ENCODE measurements around the gene GPX2. TPM values are rescaled to one million over a fixed set of nuclear protein-coding genes. Genes with fewer than 3 reads are reported as not detected.

The GPX2 gene
- total RNA-seq, 6 experiments from 2014 or later: 248 to 1,113 (median 341) TPM

DNA sequence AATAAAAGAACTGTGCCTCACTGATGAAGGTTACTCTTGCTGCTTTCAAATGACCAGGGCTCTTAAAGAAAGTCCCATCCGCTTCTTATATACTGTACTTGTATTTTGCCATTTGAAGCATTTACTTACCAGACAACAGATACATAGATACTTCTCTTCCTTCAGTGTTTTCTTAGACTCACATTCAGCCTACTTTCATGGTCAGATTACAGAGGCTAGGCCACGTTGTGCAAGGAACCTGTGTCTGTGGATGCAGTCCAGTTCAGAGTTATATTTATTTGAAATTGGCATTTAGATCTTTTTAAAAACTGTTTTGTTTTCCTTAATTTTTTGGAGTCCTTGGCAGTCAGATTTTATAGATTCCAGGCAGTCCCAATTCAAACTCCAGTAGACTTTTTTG, 22.1 kb downstream of the GPX2 start:
- Histone ChIP-seq H3K36me3 (peaks cover 0 to 16% (median 7%) of the 10 kb centered on the region in 4 donors), H3K4me3 (no peak overlapping the region), H3K27me3 (no peaks in the 10 kb centered on the region), H3K27ac (no peak overlapping the region), H3K9me3 (no peaks in the 10 kb centered on the region), H3K4me1 (peaks cover 0 to 27% (median 7%) of the 10 kb centered on the region in 4 donors)
- 37% methylated on average over 2 of the region's 2 CpGs for WGBS (ENCODE audit: insufficient coverage, low coverage, low lambda C conversion rate, missing lambda C conversion rate)
- no peak for DNase-seq
- no peak for ATAC-seq
- TF ChIP-seq, protein P1, sequence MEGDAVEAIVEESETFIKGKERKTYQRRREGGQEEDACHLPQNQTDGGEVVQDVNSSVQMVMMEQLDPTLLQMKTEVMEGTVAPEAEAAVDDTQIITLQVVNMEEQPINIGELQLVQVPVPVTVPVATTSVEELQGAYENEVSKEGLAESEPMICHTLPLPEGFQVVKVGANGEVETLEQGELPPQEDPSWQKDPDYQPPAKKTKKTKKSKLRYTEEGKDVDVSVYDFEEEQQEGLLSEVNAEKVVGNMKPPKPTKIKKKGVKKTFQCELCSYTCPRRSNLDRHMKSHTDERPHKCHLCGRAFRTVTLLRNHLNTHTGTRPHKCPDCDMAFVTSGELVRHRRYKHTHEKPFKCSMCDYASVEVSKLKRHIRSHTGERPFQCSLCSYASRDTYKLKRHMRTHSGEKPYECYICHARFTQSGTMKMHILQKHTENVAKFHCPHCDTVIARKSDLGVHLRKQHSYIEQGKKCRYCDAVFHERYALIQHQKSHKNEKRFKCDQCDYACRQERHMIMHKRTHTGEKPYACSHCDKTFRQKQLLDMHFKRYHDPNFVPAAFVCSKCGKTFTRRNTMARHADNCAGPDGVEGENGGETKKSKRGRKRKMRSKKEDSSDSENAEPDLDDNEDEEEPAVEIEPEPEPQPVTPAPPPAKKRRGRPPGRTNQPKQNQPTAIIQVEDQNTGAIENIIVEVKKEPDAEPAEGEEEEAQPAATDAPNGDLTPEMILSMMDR (IDR thresholded peaks at IDR 0.05): no peak
- no peak for TF ChIP-seq POLR2A (IDR thresholded peaks at IDR 0.05)
- intact Hi-C loops (cut with DNase I): no loop called here

DNA sequence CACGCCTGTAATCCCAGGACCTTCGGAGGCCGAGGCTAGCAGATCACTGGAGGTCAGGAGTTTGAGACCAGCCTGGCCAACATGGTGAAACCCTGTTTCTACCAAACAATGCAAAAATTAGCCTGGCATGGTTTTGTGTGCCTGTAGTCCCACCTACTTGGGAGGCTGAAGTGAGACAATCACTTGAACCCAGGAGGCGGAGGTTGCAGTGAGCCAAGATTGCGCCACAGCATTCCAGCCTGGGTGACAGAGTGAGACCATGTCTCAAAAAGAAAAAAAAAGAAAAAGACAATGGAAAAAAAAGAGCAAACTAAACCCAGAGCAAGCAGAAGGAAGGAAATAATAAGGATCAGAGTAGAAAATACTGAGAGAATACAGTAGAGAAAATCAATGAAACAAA, 22.9 kb downstream of the GPX2 start:
- peak in 2 of 4 donors; percentile 20 to 24 for ATAC-seq
- Histone ChIP-seq H3K9me3 (no peaks in the 10 kb centered on the region), H3K27me3 (no peaks in the 10 kb centered on the region), H3K4me1 (peaks cover 0 to 33% (median 10%) of the 10 kb centered on the region in 4 donors), H3K4me3 (no peak overlapping the region), H3K27ac (no peak overlapping the region), H3K36me3 (peaks cover 0 to 10% (median 4%) of the 10 kb centered on the region in 4 donors)
- 52% methylated on average over 5 of the region's 5 CpGs for WGBS (ENCODE audit: insufficient coverage, low coverage, low lambda C conversion rate, missing lambda C conversion rate)
- no peak for TF ChIP-seq POLR2A (IDR thresholded peaks at IDR 0.05)
- TF ChIP-seq, protein P1 (IDR thresholded peaks at IDR 0.05): no peak
- intact Hi-C loops (cut with DNase I): no loop called here
- DNase-seq: no peak

DNA sequence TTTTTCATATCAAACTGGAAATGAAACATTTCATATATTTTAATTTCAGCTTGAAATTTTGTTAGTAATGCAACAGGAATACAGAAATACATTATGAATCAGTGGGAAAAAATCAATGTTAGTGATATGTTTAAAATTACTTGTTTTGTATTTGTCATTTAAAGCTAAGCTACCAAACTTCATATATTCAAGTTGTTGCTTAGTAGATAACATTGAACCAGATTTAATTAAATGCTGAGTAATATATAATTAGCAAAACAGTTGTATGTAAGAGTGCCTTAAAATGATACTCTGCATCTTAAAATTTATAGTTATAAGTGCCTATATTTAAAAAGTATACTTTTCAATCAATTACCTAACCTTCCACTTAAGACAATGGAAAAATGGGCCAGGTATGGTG, 23.3 kb downstream of the GPX2 start:
- Histone ChIP-seq H3K36me3 (peaks cover 0 to 6% (median 2%) of the 10 kb centered on the region in 4 donors), H3K4me3 (no peak overlapping the region), H3K9me3 (no peaks in the 10 kb centered on the region), H3K27ac (no peak overlapping the region), H3K4me1 (peaks cover 0 to 33% (median 10%) of the 10 kb centered on the region in 4 donors), H3K27me3 (no peaks in the 10 kb centered on the region)
- TF ChIP-seq POLR2A (IDR thresholded peaks at IDR 0.05): no peak
- TF ChIP-seq, protein P1 (IDR thresholded peaks at IDR 0.05): no peak
- no peak for ATAC-seq
- intact Hi-C loops (cut with DNase I): no loop called here
- no peak for DNase-seq

DNA sequence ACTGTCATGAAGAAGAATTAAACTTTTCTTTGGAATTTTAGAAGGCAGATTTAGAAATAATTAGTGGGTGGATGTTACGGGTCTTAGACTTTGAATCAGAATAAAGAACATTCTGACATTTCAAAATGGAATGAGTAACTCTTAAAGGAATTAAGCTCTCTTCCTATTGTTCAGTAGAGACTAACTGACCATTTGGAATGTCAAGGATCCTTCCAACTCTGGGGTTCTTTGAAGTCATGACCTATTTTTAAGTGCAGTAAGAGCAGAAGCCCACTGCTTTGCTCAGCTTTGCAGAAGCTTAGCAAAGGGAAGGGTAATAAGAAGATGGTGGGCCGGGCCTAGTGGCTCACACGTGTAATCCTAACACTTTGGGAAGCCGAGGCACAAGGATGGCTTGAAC, 24.3 kb downstream of the GPX2 start:
- 89% methylated on average over 4 of the region's 4 CpGs for WGBS (ENCODE audit: insufficient coverage, low coverage, low lambda C conversion rate, missing lambda C conversion rate)
- DNase-seq (no peak), ATAC-seq (no peak)
- H3K4me3 ChIP-seq: no peak overlapping the region
- H3K36me3 ChIP-seq: no peaks in the 10 kb centered on the region
- intact Hi-C loops (cut with DNase I): no loop called here
- no peaks in the 10 kb centered on the region for H3K27me3 ChIP-seq
- TF ChIP-seq POLR2A (IDR thresholded peaks at IDR 0.05): no peak
- H3K4me1 ChIP-seq: peaks cover 0 to 33% (median 10%) of the 10 kb centered on the region in 4 donors
- no peaks in the 10 kb centered on the region for H3K9me3 ChIP-seq
- no peak overlapping the region for H3K27ac ChIP-seq

DNA sequence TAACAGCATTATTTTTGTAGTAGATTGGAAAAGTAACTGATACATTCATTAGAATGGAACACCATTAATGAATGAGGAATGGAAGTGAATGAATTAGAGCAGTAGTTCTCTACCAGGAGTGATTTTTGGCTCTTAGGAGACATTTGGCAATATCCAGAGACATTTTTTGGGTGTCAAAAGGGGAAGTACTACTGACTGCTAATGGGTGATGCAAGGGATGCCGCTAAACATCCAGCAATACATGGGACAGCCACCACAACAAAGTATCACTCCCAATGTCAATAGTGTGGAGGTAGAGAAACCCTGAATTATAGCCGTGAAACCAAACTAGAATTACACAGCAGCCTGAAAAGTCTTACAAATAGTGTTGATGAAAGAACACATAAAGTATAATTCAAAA, 26.7 kb downstream of the GPX2 start:
- WGBS (ENCODE audit: insufficient coverage, low coverage, low lambda C conversion rate, missing lambda C conversion rate): 31% methylated on average over 2 of the region's 2 CpGs
- ATAC-seq (no peak), DNase-seq (no peak)
- no peak overlapping the region for H3K4me3 ChIP-seq
- H3K27me3 ChIP-seq: no peaks in the 10 kb centered on the region
- H3K36me3 ChIP-seq: no peaks in the 10 kb centered on the region
- no peak for TF ChIP-seq POLR2A (IDR thresholded peaks at IDR 0.05)
- TF ChIP-seq, protein P1 (IDR thresholded peaks at IDR 0.05): no peak
- intact Hi-C loops (cut with DNase I): no loop called here
- H3K27ac ChIP-seq: no peak overlapping the region
- peaks cover 0 to 33% (median 10%) of the 10 kb centered on the region in 4 donors for H3K4me1 ChIP-seq
- no peaks in the 10 kb centered on the region for H3K9me3 ChIP-seq

Data from right lobe of liver (tissue), 6 donors.